ENCODE data around the gene DERL3.

The DERL3 gene

DNA sequence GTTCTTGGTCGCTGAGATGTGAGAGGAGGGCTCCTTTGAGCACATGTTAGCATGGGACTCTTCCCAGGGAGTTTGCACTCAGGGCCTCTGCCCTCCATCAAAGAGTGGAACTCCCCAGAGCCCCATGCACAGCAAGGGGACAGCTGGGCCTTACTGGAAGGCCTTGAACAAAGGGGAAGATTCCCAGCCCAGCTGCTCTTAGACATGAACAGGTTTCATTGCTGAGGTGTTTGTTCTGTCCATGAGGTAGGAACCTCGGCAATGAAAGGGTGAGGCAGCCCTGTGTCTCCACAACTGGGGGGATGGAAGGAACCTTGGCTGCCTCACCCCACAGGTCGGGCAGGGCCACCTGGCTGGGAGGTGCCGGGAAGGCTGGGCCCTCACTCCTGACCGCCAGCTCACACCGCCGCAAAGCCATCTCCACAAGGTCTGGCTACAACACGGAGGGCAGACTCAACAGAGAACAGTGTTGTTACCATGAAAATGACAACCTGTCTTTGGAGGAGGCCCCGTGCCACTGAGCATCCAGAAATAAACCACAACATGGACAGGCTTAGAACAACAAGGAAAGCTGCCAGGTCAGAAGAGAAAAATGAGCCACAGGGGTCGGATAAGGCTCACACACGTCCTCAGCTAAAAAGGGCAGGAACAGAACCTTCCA lies 3.2 kb downstream of the DERL3 start:
- TF ChIP-seq CTCF (IDR thresholded peaks at IDR 0.05), result no peak
- no peak overlapping the region for H3K4me3 ChIP-seq (ENCODE audit: low read depth in 1 of 2, low read length in 1 of 2)
- H3K36me3 ChIP-seq, result peaks cover 56% of the 10 kb centered on the region
- no peaks in the 10 kb centered on the region for H3K9me3 ChIP-seq
- H3K27me3 ChIP-seq, result no peaks in the 10 kb centered on the region
- H3K27ac ChIP-seq, result no peak overlapping the region
- H3K4me1 ChIP-seq (ENCODE audit: control insufficient read depth in 1 of 2, insufficient read depth in 1 of 2, low read depth in 1 of 2, low read length in 1 of 2), result peaks cover 14 to 21% of the 10 kb centered on the region in 2 experiments

DNA sequence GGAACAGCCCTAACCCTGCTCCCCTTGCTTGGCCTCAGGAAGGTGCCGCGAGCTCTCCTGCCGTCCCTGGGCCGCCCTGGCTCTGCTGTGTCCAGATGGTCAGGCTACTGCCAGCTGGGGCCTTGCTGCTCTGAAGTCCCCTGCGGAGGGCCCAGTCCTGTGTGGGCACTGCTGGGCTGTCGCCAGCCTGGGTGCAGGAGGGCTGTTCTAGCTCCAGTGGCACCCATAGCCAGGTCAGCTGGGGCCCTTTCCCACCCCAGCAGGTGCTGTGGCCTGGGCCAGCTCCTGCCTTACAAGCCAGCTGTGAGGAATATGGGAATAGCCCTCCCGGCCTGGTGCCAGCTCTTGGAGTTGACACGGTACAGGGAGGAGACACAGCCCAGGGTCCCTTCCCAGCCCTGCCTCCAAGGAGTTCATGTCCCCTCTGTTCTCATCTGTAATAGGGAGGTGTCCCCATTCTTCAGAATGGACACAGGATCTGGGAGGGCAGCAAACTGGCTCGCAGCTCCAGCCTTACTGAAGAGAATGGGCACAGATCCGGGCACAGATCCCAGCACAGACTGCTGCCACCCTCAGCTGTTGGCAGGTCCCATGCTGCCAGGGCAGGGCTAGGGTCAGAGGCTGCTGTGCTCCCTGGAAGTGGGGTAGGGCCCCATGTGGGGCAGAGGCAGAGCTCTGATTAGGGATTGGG lies 3.9 kb downstream of the DERL3 start:
- H3K4me1 ChIP-seq (ENCODE audit: control insufficient read depth in 1 of 2, insufficient read depth in 1 of 2, low read depth in 1 of 2, low read length in 1 of 2), result peaks cover 14 to 21% of the 10 kb centered on the region in 2 experiments
- no peaks in the 10 kb centered on the region for H3K27me3 ChIP-seq
- peaks cover 58% of the 10 kb centered on the region for H3K36me3 ChIP-seq
- H3K4me3 ChIP-seq (ENCODE audit: low read depth in 1 of 2, low read length in 1 of 2), result no peak overlapping the region
- H3K9me3 ChIP-seq, result no peaks in the 10 kb centered on the region
- H3K27ac ChIP-seq, result no peak overlapping the region
- TF ChIP-seq CTCF (IDR thresholded peaks at IDR 0.05), result no peak

DNA sequence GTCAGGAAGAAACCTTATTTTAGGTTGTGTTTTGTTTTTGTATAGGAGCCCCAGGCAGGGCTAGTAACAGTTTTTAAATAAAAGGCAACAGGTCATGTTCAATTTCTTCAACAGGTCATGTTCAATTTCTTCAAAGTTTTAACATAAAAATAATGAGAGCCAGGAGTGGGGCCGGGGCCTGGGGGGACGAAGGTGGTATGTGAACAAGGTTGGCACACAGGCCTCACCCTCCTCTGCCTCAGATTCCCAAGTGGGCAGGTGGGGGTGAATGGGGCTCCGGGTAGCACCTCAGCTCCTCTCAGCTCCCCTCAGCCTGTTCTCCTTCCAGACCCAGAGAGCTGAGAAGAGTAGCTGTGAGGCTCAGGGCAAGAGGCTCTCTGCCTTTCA lies 4.4 kb downstream of the DERL3 start:
- TF ChIP-seq CTCF (IDR thresholded peaks at IDR 0.05), result no peak
- no peaks in the 10 kb centered on the region for H3K27me3 ChIP-seq
- no peak overlapping the region for H3K27ac ChIP-seq
- H3K4me1 ChIP-seq (ENCODE audit: control insufficient read depth in 1 of 2, insufficient read depth in 1 of 2, low read depth in 1 of 2, low read length in 1 of 2), result peaks cover 9 to 17% of the 10 kb centered on the region in 2 experiments
- H3K4me3 ChIP-seq (ENCODE audit: low read depth in 1 of 2, low read length in 1 of 2), result no peak overlapping the region
- peaks cover 63% of the 10 kb centered on the region for H3K36me3 ChIP-seq
- H3K9me3 ChIP-seq, result no peaks in the 10 kb centered on the region

GRCh38 chr22:23833911-23834317 lies 4.9 kb downstream of the DERL3 start:
- H3K27me3 ChIP-seq, result no peaks in the 10 kb centered on the region
- H3K27ac ChIP-seq, result no peak overlapping the region
- no peaks in the 10 kb centered on the region for H3K9me3 ChIP-seq
- peaks cover 8 to 12% of the 10 kb centered on the region in 2 experiments for H3K4me1 ChIP-seq (ENCODE audit: control insufficient read depth in 1 of 2, insufficient read depth in 1 of 2, low read depth in 1 of 2, low read length in 1 of 2)
- no peak overlapping the region for H3K4me3 ChIP-seq (ENCODE audit: low read depth in 1 of 2, low read length in 1 of 2)
- TF ChIP-seq CTCF (IDR thresholded peaks at IDR 0.05), result no peak
- peaks cover 68% of the 10 kb centered on the region for H3K36me3 ChIP-seq

DNA sequence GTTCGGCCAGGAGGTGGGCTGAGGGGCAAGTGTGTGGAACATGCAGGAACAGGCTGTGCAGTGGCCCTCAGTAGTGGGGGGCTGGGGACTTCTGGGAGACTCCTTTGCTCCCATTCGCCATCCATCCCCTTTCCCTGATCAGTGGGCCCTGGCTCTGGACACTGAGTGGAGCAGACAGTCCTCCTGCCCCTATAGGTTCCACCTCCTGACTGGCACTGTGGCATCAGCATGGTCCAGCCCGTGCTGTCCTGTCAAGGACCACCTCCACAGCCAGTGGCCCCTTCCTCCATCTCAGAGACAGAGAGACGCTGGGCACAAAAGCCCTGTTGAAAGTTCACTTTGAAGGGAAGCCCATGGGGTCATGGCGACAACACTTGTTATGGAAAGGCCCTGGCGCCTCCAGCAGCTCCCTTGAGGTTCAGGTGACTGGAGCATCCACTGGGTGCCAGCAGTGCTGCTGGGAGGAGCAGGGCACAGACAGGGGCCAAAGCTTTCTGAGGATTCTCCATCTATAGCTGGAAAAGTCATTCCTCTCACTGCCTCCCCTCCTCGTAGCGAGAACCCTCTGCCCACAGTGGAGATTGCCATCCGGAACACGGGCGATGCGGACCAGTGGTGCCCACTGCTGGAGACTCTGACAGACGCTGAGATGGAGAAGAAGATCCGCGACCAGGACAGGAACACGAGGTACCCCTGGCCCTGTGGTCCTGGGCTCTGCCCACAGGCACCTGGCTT lies 5.6 kb downstream of the DERL3 start:
- Histone ChIP-seq H3K27me3 (no peaks in the 10 kb centered on the region), H3K9me3 (no peaks in the 10 kb centered on the region), H3K36me3 (peaks cover 75% of the 10 kb centered on the region), H3K4me1 (ENCODE audit: control insufficient read depth in 1 of 2, insufficient read depth in 1 of 2, low read depth in 1 of 2, low read length in 1 of 2) (peaks cover 4 to 6% of the 10 kb centered on the region in 2 experiments), H3K4me3 (ENCODE audit: low read depth in 1 of 2, low read length in 1 of 2) (no peak overlapping the region), H3K27ac (no peak overlapping the region)
- no peak for TF ChIP-seq CTCF (IDR thresholded peaks at IDR 0.05)
